CD4-positive, alpha-beta memory T cell (primary cell): ENCODE results near the gene HSPB9. TPM values are rescaled to one million over a fixed set of nuclear protein-coding genes. Genes with fewer than 3 reads are reported as not detected.
A peak's percentile ranks its signal among the peaks of the same experiment; 100 is the strongest.
"Not testable (repeated sequence)": the region's sequence is repeated elsewhere in the genome, so short reads cannot be mapped to it uniquely, and the experiment has no call there.

Source experiments
- CTCF ChIA-PET: fragments of 350-600 bp; sonication (Branson Sonifier 250); formaldehyde crosslinking; loops from one replicate; lab custom pipeline; 2021; ENCODE audit warnings: inconsistent platforms; ENCODE audit not compliant: partially characterized antibody; lab: Charles Lee
- POLR2A ChIA-PET: fragments of 350-600 bp; sonication (Branson Sonifier 250); formaldehyde crosslinking; loops from one replicate; lab custom pipeline; 2021; ENCODE audit not compliant: partially characterized antibody; lab: Charles Lee
- DNase-seq, 5 donors: peaks; one replicate each; pipeline versions ENCODE4 v3.0.0 to v3.0.0-alpha.2; 2020 to 2022; ENCODE audit warnings: mixed read lengths in 1 of 5
- H3K27ac ChIP-seq: one replicate; pipeline ENCODE4 v1.7.0; 2013; ENCODE audit warnings: low read depth, low read length
- H3K27me3 ChIP-seq: 2 replicates; pipeline ENCODE4 v1.7.0; 2013; ENCODE audit warnings: mild to moderate bottlenecking, low read length, moderate library complexity; ENCODE audit not compliant: insufficient read depth
- H3K36me3 ChIP-seq: 2 replicates; pipeline ENCODE4 v1.7.0; 2013; ENCODE audit warnings: mild to moderate bottlenecking, low read length, moderate library complexity; ENCODE audit not compliant: insufficient read depth
- H3K4me1 ChIP-seq: 2 replicates; pipeline ENCODE4 v1.7.0; 2013; ENCODE audit warnings: mild to moderate bottlenecking, low read length, moderate library complexity; ENCODE audit not compliant: insufficient read depth
- H3K4me3 ChIP-seq, 2 donors: one replicate each; pipeline ENCODE4 v1.7.0; 2013; ENCODE audit warnings: low read length in 2 of 2, mild to moderate bottlenecking in 1 of 2
- H3K9me3 ChIP-seq, 2 donors: one replicate each; pipeline ENCODE4 v1.7.0; 2013; ENCODE audit warnings: low read length in 2 of 2, control low read depth in 1 of 2; ENCODE audit not compliant: control insufficient read depth in 1 of 2
- H3K27ac Mint-ChIP-seq, 7 donors: one replicate each; pipeline ENCODE4 v1.8.0; 2020 to 2021; ENCODE audit warnings: mixed read lengths in 7 of 7, mild to moderate bottlenecking in 6 of 7, inconsistent platforms in 3 of 7, moderate library complexity in 3 of 7
- H3K27me3 Mint-ChIP-seq, 2 donors: one replicate each; pipeline ENCODE4 v1.8.0; 2020 to 2021; ENCODE audit warnings: mixed read lengths in 2 of 2
- H3K36me3 Mint-ChIP-seq, 2 donors: one replicate each; pipeline ENCODE4 v1.8.0; 2020 to 2021; ENCODE audit warnings: mixed read lengths in 2 of 2, inconsistent platforms in 1 of 2, mild to moderate bottlenecking in 1 of 2
- H3K4me1 Mint-ChIP-seq, 4 donors: one replicate each; pipeline ENCODE4 v1.8.0; 2020 to 2021; ENCODE audit warnings: mixed read lengths in 4 of 4, mild to moderate bottlenecking in 1 of 4
- H3K4me3 Mint-ChIP-seq, 8 donors: one replicate each; pipeline ENCODE4 v1.8.0; 2020 to 2021; ENCODE audit warnings: mixed read lengths in 8 of 8, mild to moderate bottlenecking in 7 of 8, moderate library complexity in 6 of 8, inconsistent platforms in 3 of 8
- H3K9me3 Mint-ChIP-seq, 8 donors: one replicate each; pipeline ENCODE4 v1.8.0; 2020 to 2021; ENCODE audit warnings: mixed read lengths in 8 of 8, mild to moderate bottlenecking in 5 of 8, inconsistent platforms in 3 of 8, moderate library complexity in 1 of 8
- intact Hi-C: fragments of 100-400 bp; cut with micrococcal nuclease; formaldehyde crosslinking; loops from one replicate; pipeline ENCODE4 v1.15.1; 2023
- polyA plus RNA-seq, 2 donors: library from polyadenylated mRNA; unstranded; fragments of 300-500 nt; fragmentation: Illumina TruSeq; gene quantifications; one replicate each; pipeline ENCODE4 v1.2.3, GENCODE V29; 2021
- total RNA-seq, 2 experiments: library from RNA; stranded (reverse); gene quantifications; one replicate each; pipeline ENCODE4 v1.2.3, GENCODE V29; 2021

Gene HSPB9
- total and polyA plus RNA-seq, 4 experiments from 2014 or later = not detected

DNA sequence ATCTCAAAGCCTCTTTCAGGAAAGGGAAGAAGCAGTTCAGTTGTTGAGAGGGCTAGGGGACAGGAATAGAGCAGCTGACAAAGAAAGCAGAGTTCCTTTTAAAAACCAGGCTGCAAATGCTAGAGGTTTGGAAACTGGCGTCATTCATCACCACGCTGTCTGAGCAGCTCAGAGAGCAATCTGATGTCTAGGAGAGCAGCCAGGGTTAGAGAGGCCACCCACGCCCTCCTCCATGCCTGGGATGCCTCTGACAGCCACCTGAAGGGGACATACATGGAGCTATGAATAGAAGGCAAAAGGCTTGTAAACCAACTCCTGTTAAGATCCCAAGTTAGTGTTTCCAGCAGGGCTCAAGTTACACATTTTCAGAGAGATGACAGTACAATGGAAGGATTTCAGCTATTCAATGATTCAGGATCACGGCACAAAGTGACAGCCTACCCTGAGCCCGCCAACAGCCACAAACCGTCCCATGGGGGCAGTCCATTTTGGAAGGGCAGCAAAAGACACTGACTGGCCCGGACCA lies 19.8 kb downstream of the HSPB9 start:
- peaks cover 15 to 57% of the 10 kb centered on the region in 2 donors for H3K36me3 Mint-ChIP-seq
- H3K27ac ChIP-seq = no peak overlapping the region

DNA sequence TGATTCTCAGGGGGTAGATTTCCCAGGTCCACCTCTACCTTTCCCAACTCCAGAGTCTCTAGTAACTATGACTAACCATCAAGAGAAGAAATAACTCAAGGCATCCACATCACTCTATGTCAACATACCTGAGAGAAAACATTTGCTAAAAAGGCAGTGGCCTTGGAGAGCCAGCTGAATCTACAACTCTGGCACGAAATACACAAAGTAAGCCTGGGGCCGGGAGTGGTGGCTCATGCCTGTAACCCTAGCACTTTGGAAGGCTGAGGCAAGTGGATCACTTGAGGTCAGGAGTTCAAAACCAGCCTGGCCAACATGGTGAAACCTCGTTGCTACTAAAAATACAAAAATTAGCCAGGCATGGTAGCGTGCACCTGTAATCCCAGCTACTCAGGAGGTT lies 20.5 kb downstream of the HSPB9 start:
- Mint-ChIP-seq H3K4me1 (peaks cover 25 to 67% (median 42%) of the 10 kb centered on the region in 4 donors), H3K36me3 (peaks cover 15 to 56% of the 10 kb centered on the region in 2 donors), H3K27ac (peak overlapping the region in 2 of 7 donors; percentile 1 to 68)
- H3K4me3 Mint-ChIP-seq, H3K27me3 ChIP-seq, H3K27ac ChIP-seq, H3K4me3 ChIP-seq, H3K9me3 Mint-ChIP-seq, H3K9me3 ChIP-seq, intact Hi-C loops, H3K27me3 Mint-ChIP-seq, DNase-seq: not testable (repeated sequence)
- ChIA-PET POLR2A (interaction anchor here (1.1 to 1.5 kb wide), 2 partner anchors 11 to 13 kb away, joined by 3 read pairs; no protein-coding TSS in a partner anchor), CTCF (interaction anchor here (1.0 to 1.2 kb wide), 2 partner anchors 9 kb away, joined by 4 read pairs; no protein-coding TSS in a partner anchor)
- Histone ChIP-seq H3K4me1 (peaks cover 18% of the 10 kb centered on the region), H3K36me3 (peaks cover 21% of the 10 kb centered on the region)

More for the DNA sequence above, 19.8 kb downstream of the HSPB9 start:
- no peak overlapping the region for H3K4me3 ChIP-seq
- H3K27me3 ChIP-seq = no peaks in the 10 kb centered on the region
- Mint-ChIP-seq H3K4me1 (peaks cover 26 to 67% (median 43%) of the 10 kb centered on the region in 4 donors), H3K4me3 (peak overlapping the region in 1 of 8 donors; percentile 31), H3K27ac (peak overlapping the region in 2 of 7 donors; percentile 5 to 68), H3K9me3 (no peaks in the 10 kb centered on the region), H3K27me3 (no peaks in the 10 kb centered on the region)
- H3K4me1 ChIP-seq = peaks cover 18% of the 10 kb centered on the region
- ChIA-PET POLR2A (no interaction called here), CTCF (interaction anchor here (1.2 kb wide), 1 partner anchor 9 kb away, joined by 4 read pairs; no protein-coding TSS in a partner anchor)
- no peaks in the 10 kb centered on the region for H3K9me3 ChIP-seq
- peaks cover 21% of the 10 kb centered on the region for H3K36me3 ChIP-seq
- no peak for DNase-seq
- intact Hi-C loops = no loop called here

GRCh38 chr17:42146911-42147607 lies 24.5 kb downstream of the HSPB9 start:
- intact Hi-C loops = no loop called here
- Histone ChIP-seq H3K9me3 (no peaks in the 10 kb centered on the region), H3K36me3 (peaks cover 20% of the 10 kb centered on the region), H3K4me3 (no peak overlapping the region), H3K4me1 (peaks cover 18% of the 10 kb centered on the region), H3K27ac (no peak overlapping the region), H3K27me3 (no peaks in the 10 kb centered on the region)
- Mint-ChIP-seq H3K4me3 (no peak overlapping the region), H3K36me3 (peaks cover 16 to 50% of the 10 kb centered on the region in 2 donors), H3K4me1 (peaks cover 26 to 61% (median 45%) of the 10 kb centered on the region in 4 donors), H3K9me3 (peaks cover 0 to 2% (median 0%) of the 10 kb centered on the region in 8 donors), H3K27ac (peak overlapping the region in 3 of 7 donors; percentile 60 to 76 (median 62)), H3K27me3 (no peaks in the 10 kb centered on the region)
- POLR2A ChIA-PET = no interaction called here
- CTCF ChIA-PET = interaction anchor here (0.6 kb wide), 1 partner anchor 83 kb away, joined by 3 read pairs; no protein-coding TSS in a partner anchor
- DNase-seq = no peak

DNA sequence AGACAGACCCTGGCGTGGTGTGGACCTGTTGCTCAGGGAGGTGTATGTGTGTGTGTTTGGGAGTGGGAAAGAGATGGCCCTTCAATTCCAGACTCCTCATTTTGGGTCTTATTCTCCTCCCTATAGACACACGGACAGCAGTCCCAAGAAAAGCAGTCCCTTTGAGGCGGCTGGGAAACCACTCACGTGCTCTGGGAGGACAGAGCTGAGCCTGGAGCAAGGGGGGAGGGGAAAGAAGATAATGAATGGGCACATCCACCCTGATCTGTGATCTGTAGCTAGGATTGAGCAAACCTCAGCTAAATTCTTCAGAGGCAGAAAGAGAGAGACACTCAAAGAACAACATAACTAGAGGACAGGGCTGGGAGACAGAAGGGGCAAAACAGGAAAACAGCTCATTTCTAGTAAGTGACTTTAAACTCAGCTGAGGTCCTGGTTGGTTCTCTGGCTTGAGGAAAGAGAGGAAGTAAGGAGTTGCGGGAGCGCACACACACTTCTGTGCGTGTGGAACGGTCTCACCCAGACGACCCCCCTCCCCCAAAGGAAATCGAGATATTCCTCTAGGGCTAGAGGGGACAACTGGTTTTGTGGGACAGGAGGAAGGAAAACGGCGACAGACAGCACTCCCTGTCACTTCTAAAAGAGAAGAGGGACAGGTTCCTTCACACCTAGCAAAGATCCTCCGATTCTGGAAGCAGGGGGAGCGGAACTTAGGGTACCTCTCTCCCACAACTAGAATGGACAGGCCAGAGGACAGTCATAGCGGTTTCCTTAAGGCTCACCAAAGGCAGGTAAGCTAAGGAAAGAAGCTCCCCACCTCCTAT lies 31.5 kb downstream of the HSPB9 start:
- no peak for DNase-seq
- intact Hi-C loops = loop anchor here (2.0 kb wide), 1 partner anchor 41 kb away; the partner anchor contains the start of gene DHX58

DNA sequence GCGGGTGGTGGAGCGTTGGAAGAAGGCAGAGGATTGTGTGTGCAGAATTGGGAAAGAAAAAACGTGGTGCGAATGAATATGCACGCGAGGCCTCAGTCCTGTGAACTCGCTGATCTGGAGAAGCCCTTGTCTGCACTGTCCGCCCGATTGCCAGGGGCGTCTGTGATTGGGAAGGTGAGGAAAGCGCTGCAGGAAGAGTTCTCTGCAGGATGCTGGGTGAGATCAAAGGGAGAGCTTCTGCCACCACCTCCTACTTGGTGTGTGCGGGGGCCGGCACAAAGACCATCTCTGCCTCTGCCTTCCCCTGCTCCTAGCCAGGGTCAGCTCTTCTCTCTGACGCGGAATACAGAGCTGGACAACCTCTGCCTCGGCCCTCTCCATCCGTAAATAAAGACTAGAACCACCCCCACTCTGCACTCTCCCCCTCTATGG lies 33.0 kb downstream of the HSPB9 start:
- Mint-ChIP-seq H3K27me3 (no peaks in the 10 kb centered on the region), H3K4me3 (peak overlapping the region; percentile 63 to 96 (median 90)), H3K9me3 (peaks cover 0 to 9% (median 0%) of the 10 kb centered on the region in 8 donors), H3K27ac (peak overlapping the region in 5 of 7 donors; percentile 3 to 95 (median 56)), H3K36me3 (peaks cover 4 to 18% of the 10 kb centered on the region in 2 donors), H3K4me1 (peaks cover 24 to 46% (median 35%) of the 10 kb centered on the region in 4 donors)
- Histone ChIP-seq H3K9me3 (no peaks in the 10 kb centered on the region), H3K36me3 (peaks cover 7% of the 10 kb centered on the region), H3K4me3 (peak overlapping the region in 1 of 2 donors; percentile 41), H3K4me1 (peaks cover 41% of the 10 kb centered on the region), H3K27me3 (no peaks in the 10 kb centered on the region), H3K27ac (peak overlapping the region; percentile 96)
- ChIA-PET CTCF (interaction anchor here (0.6 to 3.1 kb wide), 2 partner anchors 26 to 37 kb away, joined by 3 to 10 read pairs; partner anchors contain the start of gene KCNH4), POLR2A (interaction anchor here (0.7 to 1.8 kb wide), 6 partner anchors 28 to 409 kb away, joined by 3 to 8 read pairs (median 3); partner anchors contain the start of genes CNP and GHDC)
- DNase-seq = no peak
- intact Hi-C loops = loop anchor here (1.0 to 2.0 kb wide), 6 partner anchors 26 to 236 kb away; partner anchors contain the start of genes CNP, DHX58, GHDC and KCNH4

More for the DNA sequence above, 31.5 kb downstream of the HSPB9 start:
- ChIA-PET CTCF (interaction anchor here (0.8 to 1.1 kb wide), 2 partner anchors 134 to 136 kb away, joined by 4 to 5 read pairs; partner anchors contain the start of genes DNAJC7 and NKIRAS2), POLR2A (interaction anchor here (0.6 to 2.0 kb wide), 14 partner anchors 9 to 844 kb away, joined by 3 to 7 read pairs (median 3); partner anchors contain the start of genes DHX58, GHDC, HCRT and KAT2A)
- Mint-ChIP-seq H3K4me3 (peak overlapping the region; percentile 89 to 98 (median 94)), H3K27me3 (no peaks in the 10 kb centered on the region), H3K4me1 (peaks cover 24 to 49% (median 37%) of the 10 kb centered on the region in 4 donors), H3K9me3 (peaks cover 0 to 8% (median 0%) of the 10 kb centered on the region in 8 donors), H3K27ac (peak overlapping the region; percentile 82 to 98 (median 96)), H3K36me3 (peaks cover 4 to 20% of the 10 kb centered on the region in 2 donors)
- Histone ChIP-seq H3K9me3 (no peaks in the 10 kb centered on the region), H3K27ac (peak overlapping the region; percentile 96), H3K27me3 (no peaks in the 10 kb centered on the region), H3K4me3 (peak overlapping the region; percentile 86 to 96), H3K4me1 (peaks cover 42% of the 10 kb centered on the region), H3K36me3 (peaks cover 7% of the 10 kb centered on the region)

GRCh38 chr17:42159796-42160530 lies 37.4 kb downstream of the HSPB9 start:
- Mint-ChIP-seq H3K27ac (no peak overlapping the region), H3K9me3 (peaks cover 0 to 9% (median 0%) of the 10 kb centered on the region in 8 donors), H3K4me3 (no peak overlapping the region), H3K27me3 (no peaks in the 10 kb centered on the region), H3K4me1 (peaks cover under 1 to 9% (median 3%) of the 10 kb centered on the region in 4 donors), H3K36me3 (peaks cover 0 to under 1% of the 10 kb centered on the region in 2 donors)
- CTCF ChIA-PET = no interaction called here
- no peak overlapping the region for H3K27ac ChIP-seq
- H3K36me3 ChIP-seq = no peaks in the 10 kb centered on the region
- POLR2A ChIA-PET = no interaction called here
- H3K4me1 ChIP-seq = peaks cover 7% of the 10 kb centered on the region
- no peaks in the 10 kb centered on the region for H3K27me3 ChIP-seq
- H3K9me3 ChIP-seq = no peaks in the 10 kb centered on the region
- H3K4me3 ChIP-seq = no peak overlapping the region
- no peak for DNase-seq
- intact Hi-C loops = no loop called here
